ENCODE data around the gene DNM1.
A peak's percentile ranks its signal among the peaks of the same experiment; 100 is the strongest.

The DNM1 gene

GRCh38 chr9:128233817-128234406 is 30.7 kb downstream of the DNM1 start:
- DNase-seq (ENCODE audit: low read depth, low spot score) = no peak
- in situ Hi-C loops (cut with HindIII; ENCODE audit: low sequenced_read_pairs) = no loop called here
- no peak overlapping the region for H3K4me3 ChIP-seq (ENCODE audit: low read depth, low read length)
- TF ChIP-seq, protein P1, sequence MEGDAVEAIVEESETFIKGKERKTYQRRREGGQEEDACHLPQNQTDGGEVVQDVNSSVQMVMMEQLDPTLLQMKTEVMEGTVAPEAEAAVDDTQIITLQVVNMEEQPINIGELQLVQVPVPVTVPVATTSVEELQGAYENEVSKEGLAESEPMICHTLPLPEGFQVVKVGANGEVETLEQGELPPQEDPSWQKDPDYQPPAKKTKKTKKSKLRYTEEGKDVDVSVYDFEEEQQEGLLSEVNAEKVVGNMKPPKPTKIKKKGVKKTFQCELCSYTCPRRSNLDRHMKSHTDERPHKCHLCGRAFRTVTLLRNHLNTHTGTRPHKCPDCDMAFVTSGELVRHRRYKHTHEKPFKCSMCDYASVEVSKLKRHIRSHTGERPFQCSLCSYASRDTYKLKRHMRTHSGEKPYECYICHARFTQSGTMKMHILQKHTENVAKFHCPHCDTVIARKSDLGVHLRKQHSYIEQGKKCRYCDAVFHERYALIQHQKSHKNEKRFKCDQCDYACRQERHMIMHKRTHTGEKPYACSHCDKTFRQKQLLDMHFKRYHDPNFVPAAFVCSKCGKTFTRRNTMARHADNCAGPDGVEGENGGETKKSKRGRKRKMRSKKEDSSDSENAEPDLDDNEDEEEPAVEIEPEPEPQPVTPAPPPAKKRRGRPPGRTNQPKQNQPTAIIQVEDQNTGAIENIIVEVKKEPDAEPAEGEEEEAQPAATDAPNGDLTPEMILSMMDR (IDR thresholded peaks at IDR 0.05; ENCODE audit: low read depth, low read length) = no peak

DNA sequence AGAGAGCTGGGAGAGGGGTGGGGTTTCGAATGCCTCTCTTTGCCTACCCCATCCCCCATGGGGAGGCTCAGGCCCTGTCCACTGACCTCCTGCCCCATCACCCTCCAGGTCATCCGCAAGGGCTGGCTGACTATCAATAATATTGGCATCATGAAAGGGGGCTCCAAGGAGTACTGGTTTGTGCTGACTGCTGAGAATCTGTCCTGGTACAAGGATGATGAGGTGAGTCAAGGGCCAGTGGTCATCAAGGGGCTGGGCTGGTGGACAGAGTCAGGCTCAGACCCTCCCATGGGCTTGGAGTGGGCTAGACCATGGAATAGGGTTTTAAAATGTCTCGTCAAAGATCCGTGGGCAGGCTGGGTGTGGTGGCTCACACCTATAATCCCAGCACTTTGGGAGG is 38.9 kb downstream of the DNM1 start:
- H3K4me3 ChIP-seq (ENCODE audit: low read depth, low read length) = no peak overlapping the region
- DNase-seq (ENCODE audit: low read depth, low spot score) = no peak
- TF ChIP-seq, protein P1 (IDR thresholded peaks at IDR 0.05; ENCODE audit: low read depth, low read length) = no peak
- in situ Hi-C loops (cut with HindIII; ENCODE audit: low sequenced_read_pairs) = no loop called here

- in situ Hi-C loops (cut with HindIII; ENCODE audit: low sequenced_read_pairs) = no loop called here
- no peak for DNase-seq (ENCODE audit: low read depth, low spot score)
- H3K4me3 ChIP-seq (ENCODE audit: low read depth, low read length) = no peak overlapping the region
Measured at GRCh38 chr9:128242828-128243214, 39.6 kb downstream of the DNM1 start.

DNA sequence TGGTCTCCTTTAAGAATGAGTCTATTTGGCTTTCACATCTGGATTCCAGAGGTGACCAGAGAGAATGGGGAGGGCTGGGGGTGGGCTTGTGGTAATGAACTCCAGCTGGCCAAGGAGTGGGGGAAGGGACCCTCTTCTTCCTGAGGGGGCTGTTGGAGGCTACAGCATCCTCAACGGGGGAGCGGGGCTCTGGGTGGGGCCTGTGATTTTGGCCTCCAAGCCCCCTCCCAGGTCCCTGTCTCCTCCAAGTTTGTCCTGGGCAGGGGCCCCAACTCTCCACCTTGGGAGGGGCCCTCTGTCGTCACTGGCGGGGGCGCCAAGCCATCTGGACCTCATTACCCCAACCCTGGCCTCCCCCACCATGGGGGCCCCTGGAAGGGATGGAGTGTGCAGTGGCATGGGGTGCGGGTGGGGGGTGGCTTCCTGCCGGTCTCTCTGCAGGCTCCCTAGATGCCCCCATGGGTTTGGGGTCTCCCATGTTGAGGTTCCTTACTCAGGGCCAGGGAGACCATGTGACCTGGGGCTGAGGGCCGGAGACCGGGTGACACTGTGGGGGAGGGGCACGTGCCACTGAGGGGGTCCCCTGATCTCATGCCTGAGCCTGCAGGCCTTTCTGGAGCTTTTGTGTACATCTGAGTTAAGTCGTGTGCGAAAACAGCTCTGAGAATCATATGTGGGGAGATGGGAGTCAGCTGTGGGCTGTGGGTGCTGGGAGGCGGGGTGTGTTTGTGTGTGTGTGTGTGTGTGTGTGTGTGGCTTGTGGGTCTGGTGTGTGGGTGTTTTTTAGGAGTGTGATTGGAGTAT is 40.2 kb downstream of the DNM1 start:
- TF ChIP-seq, protein P1 (IDR thresholded peaks at IDR 0.05; ENCODE audit: low read depth, low read length) = no peak
- in situ Hi-C loops (cut with HindIII; ENCODE audit: low sequenced_read_pairs) = no loop called here
- DNase-seq (ENCODE audit: low read depth, low spot score) = no peak
- H3K4me3 ChIP-seq (ENCODE audit: low read depth, low read length) = no peak overlapping the region

More at GRCh38 chr9:128242828-128243214, 39.6 kb downstream of the DNM1 start:
- TF ChIP-seq, protein P1 (IDR thresholded peaks at IDR 0.05; ENCODE audit: low read depth, low read length) = no peak

GRCh38 chr9:128244091-128244836 is 41.1 kb downstream of the DNM1 start:
- in situ Hi-C loops (cut with HindIII; ENCODE audit: low sequenced_read_pairs) = no loop called here
- peak overlapping the region; percentile 35 for H3K4me3 ChIP-seq (ENCODE audit: low read depth, low read length)
- no peak for DNase-seq (ENCODE audit: low read depth, low spot score)
- TF ChIP-seq, protein P1 (IDR thresholded peaks at IDR 0.05; ENCODE audit: low read depth, low read length) = no peak

DNA sequence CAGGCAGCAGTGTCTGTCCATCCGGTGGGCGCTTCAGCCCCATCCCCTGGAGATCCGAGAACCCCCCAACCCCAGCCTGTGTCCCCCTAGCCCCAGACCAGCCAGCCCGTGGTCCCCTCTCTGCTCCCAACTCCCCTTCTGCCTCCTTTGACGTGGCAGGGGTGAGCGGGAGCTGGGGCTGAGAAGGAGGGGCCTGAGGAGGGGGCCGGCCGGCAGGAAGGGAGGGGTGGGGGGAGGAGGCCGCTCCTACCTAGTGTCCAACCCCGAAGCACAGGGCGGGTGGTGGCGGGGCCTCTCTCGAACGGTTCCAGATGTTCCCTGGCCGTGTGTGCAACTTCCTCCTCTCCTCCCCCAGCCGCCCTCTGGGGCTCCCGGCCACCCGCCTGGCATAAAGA is 41.7 kb downstream of the DNM1 start:
- in situ Hi-C loops (cut with HindIII; ENCODE audit: low sequenced_read_pairs) = no loop called here
- DNase-seq (ENCODE audit: low read depth, low spot score) = peak; percentile 78
- peak overlapping the region; percentile 35 for H3K4me3 ChIP-seq (ENCODE audit: low read depth, low read length)
- TF ChIP-seq, protein P1 (IDR thresholded peaks at IDR 0.05; ENCODE audit: low read depth, low read length) = no peak

Data from astrocyte of the spinal cord (primary cell).